ENCODE measurements around the gene DUOXA1.

DNA sequence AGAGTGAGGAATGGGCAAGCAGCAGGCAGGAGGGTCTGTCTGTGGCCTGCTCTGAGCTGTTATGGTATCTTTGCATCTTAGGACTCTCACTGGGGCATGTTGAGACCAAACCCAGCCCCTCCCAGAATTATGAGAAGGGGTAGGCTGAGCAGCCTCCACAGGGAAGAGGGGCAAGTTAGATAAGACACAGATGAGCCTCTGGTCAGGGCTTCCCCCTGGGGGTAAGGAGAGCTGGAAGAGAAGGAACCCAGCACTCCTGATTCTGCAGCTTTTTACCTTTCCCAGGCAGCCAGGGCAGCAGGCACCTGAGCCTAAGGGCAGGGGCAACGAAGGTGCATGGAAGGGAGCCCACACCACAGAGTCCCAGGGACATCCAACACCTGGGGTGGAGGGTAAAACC is 19.4 kb upstream of the DUOXA1 start:
- TF ChIP-seq EZH2 (IDR thresholded peaks at IDR 0.05) (no peak), EZH2phosphoT487 (IDR thresholded peaks at IDR 0.05) (no peak)
- TF ChIP-seq, protein P1, sequence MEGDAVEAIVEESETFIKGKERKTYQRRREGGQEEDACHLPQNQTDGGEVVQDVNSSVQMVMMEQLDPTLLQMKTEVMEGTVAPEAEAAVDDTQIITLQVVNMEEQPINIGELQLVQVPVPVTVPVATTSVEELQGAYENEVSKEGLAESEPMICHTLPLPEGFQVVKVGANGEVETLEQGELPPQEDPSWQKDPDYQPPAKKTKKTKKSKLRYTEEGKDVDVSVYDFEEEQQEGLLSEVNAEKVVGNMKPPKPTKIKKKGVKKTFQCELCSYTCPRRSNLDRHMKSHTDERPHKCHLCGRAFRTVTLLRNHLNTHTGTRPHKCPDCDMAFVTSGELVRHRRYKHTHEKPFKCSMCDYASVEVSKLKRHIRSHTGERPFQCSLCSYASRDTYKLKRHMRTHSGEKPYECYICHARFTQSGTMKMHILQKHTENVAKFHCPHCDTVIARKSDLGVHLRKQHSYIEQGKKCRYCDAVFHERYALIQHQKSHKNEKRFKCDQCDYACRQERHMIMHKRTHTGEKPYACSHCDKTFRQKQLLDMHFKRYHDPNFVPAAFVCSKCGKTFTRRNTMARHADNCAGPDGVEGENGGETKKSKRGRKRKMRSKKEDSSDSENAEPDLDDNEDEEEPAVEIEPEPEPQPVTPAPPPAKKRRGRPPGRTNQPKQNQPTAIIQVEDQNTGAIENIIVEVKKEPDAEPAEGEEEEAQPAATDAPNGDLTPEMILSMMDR (IDR thresholded peaks at IDR 0.05) = no peak
